SK-N-SH treated with all-trans-retinoic acid at 6 μM for 48 hours (cell line): ENCODE results near the gene COX19.

ENCODE experiments used
- CSRNP3 ChIP-seq: fragments of 250-450 bp; sonication (Bioruptor Pico); IDR thresholded peaks from 2 replicates; pipeline ENCODE4 v1.5.1; 2021; ENCODE audit warnings: mild to moderate bottlenecking, moderate library complexity
- ESRRG ChIP-seq: fragments of 250-450 bp; sonication (Bioruptor Pico); IDR thresholded peaks from 2 replicates; pipeline ENCODE4 v1.6.1; 2021; ENCODE audit warnings: mild to moderate bottlenecking
- TCF4 ChIP-seq: fragments of 250-450 bp; sonication (Bioruptor Pico); IDR thresholded peaks from 2 replicates; pipeline ENCODE4 v1.8.0; 2021; ENCODE audit warnings: mild to moderate bottlenecking, moderate library complexity, borderline replicate concordance
- ZFP3 ChIP-seq: fragments of 250-450 bp; sonication (Bioruptor Pico); IDR thresholded peaks from 2 replicates; pipeline ENCODE4 v1.5.0; 2020; ENCODE audit warnings: mild to moderate bottlenecking, moderate library complexity
- ZNF70 ChIP-seq: fragments of 450-650 bp; formaldehyde crosslinking; IDR thresholded peaks from 2 replicates; pipeline ENCODE4 v1.5.0; 2020; ENCODE audit warnings: mild to moderate bottlenecking, moderate library complexity

GRCh38 chr7:935874-936385 lies 39.4 kb downstream of the COX19 start:
- TF ChIP-seq TCF4 (CRISPR knock-in tag), result no peak
- TF ChIP-seq ZFP3, result no peak
- no peak for TF ChIP-seq ZNF70 (CRISPR knock-in tag)
- no peak for TF ChIP-seq CSRNP3 (CRISPR knock-in tag)
- TF ChIP-seq ESRRG (CRISPR knock-in tag), result no peak
